ENCODE data around the gene TRMT10C.

The TRMT10C gene

DNA sequence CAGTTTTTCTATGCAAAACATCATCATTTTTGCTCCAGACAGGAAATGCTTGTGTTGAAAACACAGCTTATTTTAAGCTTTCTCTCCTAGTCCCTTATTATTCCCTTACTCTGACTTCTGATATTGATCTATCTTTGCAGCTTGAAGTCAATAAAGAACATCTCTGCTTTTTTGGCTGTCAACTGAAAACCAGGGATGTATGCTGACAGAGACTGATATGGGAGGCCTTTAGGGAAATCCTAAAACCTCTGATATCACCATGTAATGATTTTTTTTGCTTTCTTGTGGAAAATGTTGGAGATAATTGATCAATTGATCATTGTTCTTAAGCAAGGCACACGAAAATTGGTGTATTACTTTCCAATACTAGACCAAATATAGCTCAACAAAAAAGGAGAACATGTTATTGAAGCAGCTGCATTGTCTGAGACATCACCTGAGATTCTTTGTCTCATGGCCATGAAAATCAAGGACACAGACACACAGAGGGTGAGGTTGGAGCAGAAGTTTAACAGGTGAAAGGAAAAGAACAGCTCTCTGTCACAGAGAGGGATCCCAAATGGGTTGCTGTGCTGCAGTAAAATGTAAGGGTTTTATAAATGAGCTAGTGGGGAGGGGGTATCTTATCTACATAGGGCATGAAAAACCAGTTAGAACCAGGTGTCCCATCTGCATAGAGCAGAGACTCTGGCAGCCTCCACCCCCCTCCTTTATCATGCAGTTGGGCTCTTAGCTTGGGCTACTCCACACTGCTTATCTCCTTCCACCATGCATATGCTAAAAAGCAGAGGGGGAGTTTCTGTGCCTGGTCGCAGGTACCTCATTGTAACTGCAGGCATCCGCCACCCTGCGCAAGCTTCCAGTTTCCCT is 31.6 kb upstream of the TRMT10C start:
- Histone ChIP-seq H2AFZ (ENCODE audit: low read length) (no peak overlapping the region), H3K9me3 (ENCODE audit: low read length) (peaks cover 11% of the 10 kb centered on the region), H3K27ac (ENCODE audit: low read depth, low read length, poor library complexity, severe bottlenecking) (no peak overlapping the region), H3K9ac (ENCODE audit: low read length) (no peak overlapping the region), H3K4me1 (ENCODE audit: insufficient read depth, low read length, severe bottlenecking) (no peaks in the 10 kb centered on the region), H3K36me3 (ENCODE audit: insufficient read depth, low read length) (no peaks in the 10 kb centered on the region), H3K27me3 (ENCODE audit: insufficient read depth, low read length) (no peaks in the 10 kb centered on the region), H3F3A (ENCODE audit: insufficient read depth, low read length) (no peaks in the 10 kb centered on the region), H3K9me2 (ENCODE audit: low read depth, low read length) (no peaks in the 10 kb centered on the region), H3K4me2 (ENCODE audit: low read length) (no peak overlapping the region), H3K79me2 (ENCODE audit: insufficient read depth, low read length) (no peaks in the 10 kb centered on the region), H3K4me3 (ENCODE audit: low read depth, low read length, poor library complexity, severe bottlenecking) (no peak overlapping the region), H4K20me1 (ENCODE audit: insufficient read depth, low read length) (no peaks in the 10 kb centered on the region)
- TF ChIP-seq, protein P1, sequence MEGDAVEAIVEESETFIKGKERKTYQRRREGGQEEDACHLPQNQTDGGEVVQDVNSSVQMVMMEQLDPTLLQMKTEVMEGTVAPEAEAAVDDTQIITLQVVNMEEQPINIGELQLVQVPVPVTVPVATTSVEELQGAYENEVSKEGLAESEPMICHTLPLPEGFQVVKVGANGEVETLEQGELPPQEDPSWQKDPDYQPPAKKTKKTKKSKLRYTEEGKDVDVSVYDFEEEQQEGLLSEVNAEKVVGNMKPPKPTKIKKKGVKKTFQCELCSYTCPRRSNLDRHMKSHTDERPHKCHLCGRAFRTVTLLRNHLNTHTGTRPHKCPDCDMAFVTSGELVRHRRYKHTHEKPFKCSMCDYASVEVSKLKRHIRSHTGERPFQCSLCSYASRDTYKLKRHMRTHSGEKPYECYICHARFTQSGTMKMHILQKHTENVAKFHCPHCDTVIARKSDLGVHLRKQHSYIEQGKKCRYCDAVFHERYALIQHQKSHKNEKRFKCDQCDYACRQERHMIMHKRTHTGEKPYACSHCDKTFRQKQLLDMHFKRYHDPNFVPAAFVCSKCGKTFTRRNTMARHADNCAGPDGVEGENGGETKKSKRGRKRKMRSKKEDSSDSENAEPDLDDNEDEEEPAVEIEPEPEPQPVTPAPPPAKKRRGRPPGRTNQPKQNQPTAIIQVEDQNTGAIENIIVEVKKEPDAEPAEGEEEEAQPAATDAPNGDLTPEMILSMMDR (IDR thresholded peaks at IDR 0.05; ENCODE audit: low read length): no peak

DNA sequence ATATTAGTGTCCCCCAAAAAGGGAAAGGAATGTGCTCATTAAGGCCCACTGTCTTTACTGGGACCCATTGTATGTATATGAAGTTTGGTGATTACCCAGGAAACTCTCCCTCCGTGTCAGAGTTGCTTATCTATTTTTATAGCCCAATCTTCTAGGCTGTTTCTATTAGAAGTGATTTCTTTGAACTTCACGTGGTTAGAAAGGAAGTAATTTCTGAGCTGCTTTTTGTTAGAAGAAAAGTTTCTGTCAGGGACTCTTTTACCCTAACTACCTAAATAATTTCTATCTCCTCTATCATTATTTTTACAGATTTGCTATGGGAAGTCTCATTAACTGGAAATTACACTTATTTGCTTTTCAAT is 31.0 kb upstream of the TRMT10C start:
- Histone ChIP-seq H4K20me1 (ENCODE audit: insufficient read depth, low read length) (no peaks in the 10 kb centered on the region), H3K4me2 (ENCODE audit: low read length) (no peak overlapping the region), H3K4me3 (ENCODE audit: low read depth, low read length, poor library complexity, severe bottlenecking) (no peak overlapping the region), H3K36me3 (ENCODE audit: insufficient read depth, low read length) (no peaks in the 10 kb centered on the region), H3K79me2 (ENCODE audit: insufficient read depth, low read length) (no peaks in the 10 kb centered on the region), H3K27ac (ENCODE audit: low read depth, low read length, poor library complexity, severe bottlenecking) (no peak overlapping the region), H3K9me3 (ENCODE audit: low read length) (peaks cover 11% of the 10 kb centered on the region), H3F3A (ENCODE audit: insufficient read depth, low read length) (no peaks in the 10 kb centered on the region), H2AFZ (ENCODE audit: low read length) (no peak overlapping the region), H3K9me2 (ENCODE audit: low read depth, low read length) (no peaks in the 10 kb centered on the region), H3K9ac (ENCODE audit: low read length) (no peak overlapping the region), H3K27me3 (ENCODE audit: insufficient read depth, low read length) (no peaks in the 10 kb centered on the region; the same call in 1 of the 2 replicates), H3K4me1 (ENCODE audit: insufficient read depth, low read length, severe bottlenecking) (no peaks in the 10 kb centered on the region)
- TF ChIP-seq, protein P1 (IDR thresholded peaks at IDR 0.05; ENCODE audit: low read length): no peak
- no peak for TF ChIP-seq EZH2 (IDR thresholded peaks at IDR 0.05; ENCODE audit: borderline replicate concordance, low read length)

DNA sequence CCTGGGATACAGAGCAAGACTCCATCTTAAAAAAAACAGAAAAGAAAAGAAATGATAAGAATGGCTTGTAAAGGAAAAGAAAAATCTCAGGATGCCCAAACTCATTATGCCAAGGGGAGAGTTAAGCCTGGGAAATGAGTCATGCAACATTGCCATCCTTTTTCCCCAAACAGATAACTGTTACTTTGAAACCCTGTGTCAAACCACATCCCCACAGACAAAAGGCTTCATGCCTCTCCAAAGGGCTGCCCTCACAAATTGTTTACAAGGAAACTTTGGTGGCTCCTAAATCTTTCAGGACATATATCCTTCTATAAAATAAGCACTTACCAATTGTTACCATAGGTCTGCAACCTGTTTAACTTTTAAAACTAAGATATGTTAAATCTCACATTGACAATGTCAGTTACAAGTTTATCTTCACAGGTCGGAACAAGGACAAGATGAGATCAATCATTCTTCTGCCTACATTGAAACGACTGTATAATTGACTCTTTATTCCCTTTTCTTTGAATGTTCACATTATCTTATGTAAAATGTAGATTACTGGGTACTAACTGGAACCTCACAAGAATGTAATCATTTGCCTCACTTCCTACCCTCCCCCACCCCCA is 30.1 kb upstream of the TRMT10C start:
- Histone ChIP-seq H3K79me2 (ENCODE audit: insufficient read depth, low read length) (no peaks in the 10 kb centered on the region), H3K9ac (ENCODE audit: low read length) (no peak overlapping the region), H3K9me3 (ENCODE audit: low read length) (peaks cover 11% of the 10 kb centered on the region), H2AFZ (ENCODE audit: low read length) (no peak overlapping the region), H3K4me3 (ENCODE audit: low read depth, low read length, poor library complexity, severe bottlenecking) (no peak overlapping the region), H4K20me1 (ENCODE audit: insufficient read depth, low read length) (no peaks in the 10 kb centered on the region), H3K4me1 (ENCODE audit: insufficient read depth, low read length, severe bottlenecking) (no peaks in the 10 kb centered on the region), H3K4me2 (ENCODE audit: low read length) (no peak overlapping the region), H3K27me3 (ENCODE audit: insufficient read depth, low read length) (no peaks in the 10 kb centered on the region; the same call in 1 of the 2 replicates), H3F3A (ENCODE audit: insufficient read depth, low read length) (no peaks in the 10 kb centered on the region), H3K27ac (ENCODE audit: low read depth, low read length, poor library complexity, severe bottlenecking) (no peak overlapping the region), H3K36me3 (ENCODE audit: insufficient read depth, low read length) (no peaks in the 10 kb centered on the region), H3K9me2 (ENCODE audit: low read depth, low read length) (no peaks in the 10 kb centered on the region)
- TF ChIP-seq EZH2 (IDR thresholded peaks at IDR 0.05; ENCODE audit: borderline replicate concordance, low read length): no peak
- TF ChIP-seq, protein P1 (IDR thresholded peaks at IDR 0.05; ENCODE audit: low read length): no peak
